Measurements from ENCODE around the gene TNS3.

TNS3 gene

DNA sequence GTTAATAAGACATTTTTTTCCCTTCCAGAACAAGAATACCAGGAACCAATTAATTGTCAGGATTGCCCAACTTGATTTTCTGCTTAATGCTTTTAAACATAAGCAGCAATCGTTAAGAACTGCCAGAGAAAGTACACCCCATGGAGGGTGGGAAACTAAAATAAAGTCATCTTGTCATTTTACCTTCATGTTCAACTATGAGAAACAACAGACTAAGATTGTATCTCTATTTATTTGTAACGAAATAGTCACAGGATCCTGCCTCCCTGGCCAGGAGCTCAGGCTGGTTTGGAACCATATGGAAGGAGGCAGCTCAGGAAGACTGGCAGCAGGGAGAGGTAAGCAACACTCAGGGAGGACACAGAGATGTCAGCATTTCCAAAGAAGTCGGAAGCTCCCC, 129.6 kb downstream of the TNS3 start:
- no peak for DNase-seq (ENCODE audit: low read depth)

DNA sequence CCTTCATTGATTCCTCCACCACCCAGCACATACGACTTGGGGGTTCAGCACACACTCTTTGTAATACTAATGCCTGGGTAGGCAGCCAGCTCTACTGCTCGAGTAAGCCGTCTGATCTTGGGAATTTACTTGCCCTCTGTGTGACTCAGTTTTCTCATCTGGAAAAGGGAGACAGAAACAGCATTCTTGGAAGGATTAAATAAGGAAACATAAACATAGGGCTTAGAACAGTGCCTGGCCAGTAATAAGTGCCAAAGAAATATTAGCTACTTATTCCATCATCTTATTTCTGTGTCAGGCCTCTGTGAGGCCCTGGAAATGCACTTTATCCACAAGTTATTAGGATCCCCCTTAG, 130.1 kb downstream of the TNS3 start:
- DNase-seq (ENCODE audit: low read depth), result peak; percentile 57

DNA sequence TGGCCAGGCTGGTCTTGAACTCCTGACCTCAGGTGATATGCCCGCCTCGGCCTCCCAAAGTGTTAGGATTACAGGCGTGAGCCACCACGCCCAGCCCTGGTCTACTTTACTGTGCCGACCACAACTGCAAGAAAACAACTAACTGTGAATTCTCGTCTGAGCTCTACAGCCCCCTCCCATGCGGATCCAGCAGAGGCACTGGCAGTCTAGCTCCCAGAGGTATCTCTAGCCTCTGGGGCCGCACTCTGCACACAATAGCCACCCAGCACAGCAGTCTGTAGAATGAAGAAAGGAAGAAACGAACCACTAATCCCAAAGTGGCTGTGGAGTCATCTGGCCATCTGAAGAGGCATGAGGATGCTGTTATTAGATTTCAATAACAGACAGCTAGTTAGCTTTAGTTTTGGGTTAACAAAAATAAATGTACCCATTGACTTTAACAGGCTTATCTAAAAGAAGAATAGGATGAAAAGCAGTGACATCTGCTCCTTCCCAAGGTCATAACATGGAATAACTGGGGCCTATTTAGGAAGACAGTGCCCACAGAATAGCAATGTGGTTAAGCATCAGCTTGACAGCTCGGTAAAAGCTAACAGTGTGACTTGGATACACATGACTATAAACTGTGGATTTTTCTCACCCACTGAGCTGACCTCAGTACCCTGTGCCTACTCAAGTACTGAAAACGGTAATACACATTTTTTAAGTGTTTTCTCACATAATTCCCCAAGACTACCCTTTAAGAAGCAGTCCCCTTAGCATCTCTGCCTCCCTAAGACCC, 131.9 kb downstream of the TNS3 start:
- DNase-seq (ENCODE audit: low read depth), result peak; percentile 68

GRCh38 chr7:47448971-47449370, 132.9 kb downstream of the TNS3 start:
- no peak for DNase-seq (ENCODE audit: low read depth)

- no peak for DNase-seq (ENCODE audit: low read depth)
Observed at GRCh38 chr7:47447621-47448349, 134.1 kb downstream of the TNS3 start.

GRCh38 chr7:47446871-47447466, 134.9 kb downstream of the TNS3 start:
- DNase-seq (ENCODE audit: low read depth), result no peak

DNA sequence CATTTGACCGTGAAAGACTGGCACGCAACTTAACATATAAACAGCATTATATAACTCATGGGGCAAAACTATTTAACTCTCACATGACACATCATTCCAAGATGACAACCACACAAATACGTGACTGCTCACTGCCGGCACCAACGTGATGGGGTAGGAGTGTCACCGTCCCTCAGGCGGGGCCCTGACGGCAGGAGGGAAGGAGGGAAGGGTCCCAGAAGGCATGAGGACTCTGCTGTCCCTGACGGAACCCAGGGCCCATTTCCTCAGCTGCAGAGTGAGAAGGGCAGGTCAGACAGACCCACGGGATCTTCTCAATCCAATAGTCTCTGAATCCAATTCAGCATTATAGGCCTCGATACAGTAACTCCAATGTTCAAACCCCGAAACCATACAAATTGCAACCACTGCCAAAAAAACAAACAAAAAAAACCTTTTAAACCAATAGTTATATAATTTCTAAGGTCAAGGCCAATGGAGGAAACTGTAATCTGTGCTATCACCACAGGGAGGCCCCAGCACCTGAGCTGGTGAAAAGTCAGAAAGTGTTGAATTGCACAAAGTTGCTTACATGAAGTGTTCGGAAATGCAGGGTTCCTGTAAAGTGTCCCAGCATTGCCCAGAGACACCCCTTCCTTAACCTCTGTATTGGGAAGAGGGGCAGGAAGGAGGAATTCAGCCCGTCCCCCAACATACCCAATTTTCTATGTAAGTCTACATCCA, 137.4 kb downstream of the TNS3 start:
- peak; percentile 60 for DNase-seq (ENCODE audit: low read depth)

DNA sequence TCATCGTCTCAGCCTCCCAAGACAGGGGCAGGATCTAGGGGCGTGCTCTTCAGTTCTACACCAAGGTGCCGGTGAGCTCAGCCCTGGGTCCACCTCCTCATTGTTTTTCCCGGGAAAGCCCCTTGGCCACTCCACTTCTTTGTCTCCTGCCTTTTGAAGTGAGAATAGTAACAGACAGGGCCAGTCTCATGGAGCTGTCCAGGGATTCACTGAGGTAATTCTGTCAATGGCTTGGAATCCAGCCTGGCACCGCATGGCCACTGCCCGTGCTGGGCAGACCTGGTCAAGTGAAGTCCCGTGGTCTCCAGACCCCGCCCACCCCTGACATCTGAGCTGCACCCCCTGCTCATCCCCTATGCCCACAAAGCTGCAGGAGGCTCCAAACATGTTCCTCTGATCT, 138.9 kb downstream of the TNS3 start:
- DNase-seq (ENCODE audit: low read depth), result no peak

DNA sequence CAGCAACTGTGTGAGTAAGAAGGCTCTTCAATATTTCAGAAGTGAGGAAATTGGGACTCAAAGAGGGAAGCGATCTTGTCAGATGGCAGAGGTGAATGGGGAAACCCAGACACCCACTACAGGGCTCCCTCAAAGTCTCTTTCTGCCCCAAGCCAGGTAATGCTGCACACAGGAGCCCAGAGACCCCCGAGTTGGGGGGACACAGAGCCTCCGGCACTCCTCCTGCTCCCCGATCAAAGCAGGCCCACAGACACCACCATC, 139.4 kb downstream of the TNS3 start:
- no peak for DNase-seq (ENCODE audit: low read depth)

DNA sequence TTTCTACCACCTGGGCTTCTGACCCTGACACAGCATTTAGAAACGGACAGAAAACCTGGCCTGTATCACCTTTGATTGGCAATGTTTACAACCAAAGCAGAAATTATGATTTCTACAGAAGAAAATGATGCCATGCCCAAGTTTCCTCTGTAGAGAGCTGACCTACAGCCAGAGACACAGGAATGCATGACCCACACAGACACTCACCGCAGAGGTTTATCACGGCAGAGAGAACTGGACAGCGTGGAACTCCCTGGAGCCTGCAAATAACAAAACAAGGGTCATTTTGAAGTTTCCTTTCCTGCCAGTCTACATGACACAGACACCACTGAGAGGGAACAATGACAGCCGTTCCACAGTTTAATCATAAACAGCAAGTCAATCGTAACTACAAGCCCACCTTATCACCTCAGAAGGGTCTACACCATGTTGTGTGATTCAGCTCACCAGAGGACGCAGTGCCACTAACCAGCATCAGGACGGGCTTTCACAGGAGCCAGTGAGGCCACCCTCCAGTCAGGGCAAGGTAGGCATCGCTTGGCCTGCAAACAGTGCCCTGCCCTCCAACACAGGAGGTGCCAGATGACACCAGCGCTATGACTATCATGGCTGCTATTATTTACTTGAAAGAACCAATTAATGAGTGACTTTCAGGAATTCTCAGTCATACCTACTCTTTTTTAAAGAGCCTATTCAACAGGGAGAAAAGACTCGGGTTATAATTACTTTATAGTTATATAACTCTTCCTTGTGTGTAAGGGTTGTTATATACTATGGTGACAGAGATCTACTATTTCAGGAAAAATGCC, 139.9 kb downstream of the TNS3 start:
- peak; percentile 53 for DNase-seq (ENCODE audit: low read depth)

- peak; percentile 39 for DNase-seq (ENCODE audit: low read depth)
Observed at GRCh38 chr7:47441048-47441447, 140.9 kb downstream of the TNS3 start.

DNA sequence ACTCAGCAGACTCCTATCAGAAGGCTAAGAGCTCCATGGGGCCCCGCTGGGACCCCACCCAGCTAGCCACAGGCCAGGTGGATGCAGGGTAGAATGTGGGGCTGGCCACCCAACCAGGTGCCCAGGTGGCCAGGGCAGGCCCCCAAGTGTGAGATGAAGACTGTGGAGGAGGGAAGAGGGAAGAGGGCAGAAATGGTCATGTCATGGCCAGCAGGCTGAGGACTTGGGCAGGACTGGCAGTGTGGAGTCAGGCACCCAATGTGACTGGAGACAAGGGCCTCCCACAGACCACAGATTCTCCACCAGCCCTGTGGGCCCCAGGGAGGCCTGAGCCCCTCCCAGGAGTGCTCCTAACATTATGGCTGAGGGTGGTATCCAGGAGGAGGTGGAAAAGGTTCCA, 141.6 kb downstream of the TNS3 start:
- no peak for DNase-seq (ENCODE audit: low read depth)

GRCh38 chr7:47439181-47439667, 142.7 kb downstream of the TNS3 start:
- DNase-seq (ENCODE audit: low read depth), result no peak

DNA sequence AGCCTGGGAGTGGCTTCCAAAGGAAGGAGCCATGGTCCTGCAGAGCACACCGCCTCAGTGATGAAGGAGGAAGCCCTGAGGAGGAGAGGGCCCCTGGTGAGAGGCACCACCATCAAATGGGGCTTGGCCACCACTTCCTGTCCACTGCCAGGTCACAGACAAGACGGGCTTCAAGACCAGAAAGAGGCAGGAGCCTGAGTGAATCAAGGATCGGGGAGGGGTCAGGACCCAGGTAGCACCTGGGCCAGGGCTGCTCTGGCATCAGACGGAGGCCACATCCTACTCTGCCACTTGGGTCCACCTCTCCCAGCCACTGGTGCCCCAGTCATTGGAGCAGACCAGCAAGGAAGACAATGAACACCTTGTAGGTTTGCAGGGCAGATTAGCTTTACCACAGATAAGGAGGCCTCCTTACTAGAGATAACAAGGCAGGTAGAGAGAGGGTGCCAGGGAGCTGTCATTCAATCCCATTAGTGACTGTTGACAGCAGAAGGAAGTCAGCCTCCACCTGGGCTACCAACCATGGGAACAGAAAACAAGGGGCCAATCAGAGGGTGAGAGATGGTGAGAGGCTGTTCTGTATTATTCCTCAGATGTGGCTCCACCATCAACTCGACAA, 143.4 kb downstream of the TNS3 start:
- DNase-seq (ENCODE audit: low read depth), result no peak

- peak; percentile 81 for DNase-seq (ENCODE audit: low read depth)
Observed at GRCh38 chr7:47435889-47436312, 146.0 kb downstream of the TNS3 start.

DNA sequence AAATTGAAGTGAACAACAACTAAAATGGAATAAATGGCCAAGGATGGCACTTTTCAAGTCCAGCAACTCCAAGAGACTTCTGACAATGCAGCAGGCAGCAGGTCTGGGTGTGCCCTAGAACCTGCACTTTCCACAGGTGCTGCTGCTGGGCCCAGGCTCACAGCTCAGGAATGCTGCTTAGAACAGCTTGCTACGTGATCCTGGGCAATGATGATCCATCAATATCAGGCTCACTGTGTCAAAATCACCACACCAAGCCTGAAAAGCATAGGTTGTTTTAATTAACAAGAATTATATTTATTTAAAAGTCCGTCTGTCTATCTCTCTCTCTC, 148.4 kb downstream of the TNS3 start:
- DNase-seq (ENCODE audit: low read depth), result no peak

- DNase-seq (ENCODE audit: low read depth), result no peak
Observed at GRCh38 chr7:47432671-47433563, 149.0 kb downstream of the TNS3 start.

- no peak for DNase-seq (ENCODE audit: low read depth)
Observed at GRCh38 chr7:47430422-47430821, 151.5 kb downstream of the TNS3 start.

GRCh38 chr7:47428768-47429472, 153.0 kb downstream of the TNS3 start:
- no peak for DNase-seq (ENCODE audit: low read depth)
